HG02870 (cell line): ENCODE data around the gene EPHA10.
"Not testable (repeated sequence)": the region's sequence is repeated elsewhere in the genome, so short reads cannot be mapped to it uniquely, and the experiment has no call there.

Experiments used
- ATAC-seq: cut with Tn5 transposase; IDR thresholded peaks from one replicate; pipeline ENCODE4 v1.9.1; 2021; ENCODE audit warnings: mild to moderate bottlenecking, moderate library complexity; ENCODE audit not compliant: unreplicated experiment

The EPHA10 gene

DNA sequence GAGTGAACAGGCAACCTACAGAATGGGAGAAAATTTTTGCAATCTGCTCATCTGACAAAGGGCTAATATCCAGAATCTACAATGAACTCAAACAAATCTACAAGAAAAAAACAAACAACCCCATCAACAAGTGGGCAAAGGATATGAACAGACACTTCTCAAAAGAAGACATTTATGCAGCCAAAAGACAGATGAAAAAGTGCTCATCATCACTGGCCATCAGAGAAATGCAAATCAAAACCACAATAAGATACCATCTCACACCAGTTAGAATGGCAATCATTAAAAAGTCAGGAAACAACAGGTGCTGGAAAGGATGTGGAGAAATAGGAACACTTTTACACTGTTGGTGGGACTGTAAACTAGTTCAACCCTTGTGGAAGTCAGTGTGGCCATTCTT lies 6.5 kb upstream of the EPHA10 start:
- not testable (repeated sequence) for ATAC-seq

DNA sequence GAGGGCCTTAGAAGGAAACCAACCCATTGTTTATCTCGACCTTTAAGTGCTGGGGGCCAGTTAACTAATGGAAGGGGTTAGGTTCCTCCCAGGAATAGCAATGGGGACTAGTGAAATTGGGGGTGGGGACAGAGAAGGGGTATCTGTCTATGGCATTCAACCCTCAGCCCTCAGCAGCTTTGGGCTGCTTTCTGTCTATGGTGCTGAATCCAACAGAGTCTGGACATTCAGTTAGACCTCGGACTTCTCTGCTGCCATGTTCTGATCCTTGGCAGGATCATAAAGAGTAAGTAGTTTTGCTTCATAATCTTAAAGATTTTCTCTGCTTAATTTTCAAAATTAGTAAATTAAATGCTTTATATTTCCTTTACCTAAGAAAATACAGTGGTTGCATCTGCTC lies 2.6 kb upstream of the EPHA10 start:
- ATAC-seq = no peak

DNA sequence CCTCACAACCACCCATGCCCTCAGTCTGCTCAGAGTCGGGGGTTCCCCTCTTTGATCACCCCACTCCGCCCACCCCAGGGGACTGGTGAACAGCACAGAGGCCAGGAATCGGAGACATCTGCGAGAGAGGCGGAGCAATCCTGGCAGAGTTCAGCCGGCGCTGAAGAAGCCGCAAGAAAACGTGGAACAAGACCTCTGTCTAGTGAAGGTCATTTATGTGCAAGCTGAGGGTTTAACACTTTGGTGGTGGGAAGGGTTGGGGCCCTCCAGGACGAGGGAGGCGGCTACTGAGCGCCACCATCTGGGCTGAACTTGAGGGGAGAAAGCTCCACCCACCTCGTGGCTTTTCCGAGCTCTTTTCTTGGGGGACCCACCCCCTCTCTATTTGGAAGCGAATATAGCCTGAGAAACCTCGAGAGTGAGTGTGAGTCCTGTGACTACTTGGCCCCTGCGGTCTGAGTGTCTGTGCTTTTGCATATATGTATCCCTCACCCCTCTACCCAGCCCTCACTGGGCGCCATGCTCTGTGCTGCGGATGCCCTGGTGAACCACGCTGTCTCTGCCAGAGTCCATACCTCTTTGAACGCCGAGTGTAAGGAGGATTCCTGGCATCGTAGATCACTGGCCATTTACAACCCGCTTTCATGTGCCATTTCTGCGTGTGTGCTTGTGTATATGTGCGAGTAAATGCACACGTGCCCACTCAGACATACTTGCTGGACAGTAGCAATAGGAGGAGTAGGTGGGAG lies 1.2 kb upstream of the EPHA10 start:
- ATAC-seq = no peak

DNA sequence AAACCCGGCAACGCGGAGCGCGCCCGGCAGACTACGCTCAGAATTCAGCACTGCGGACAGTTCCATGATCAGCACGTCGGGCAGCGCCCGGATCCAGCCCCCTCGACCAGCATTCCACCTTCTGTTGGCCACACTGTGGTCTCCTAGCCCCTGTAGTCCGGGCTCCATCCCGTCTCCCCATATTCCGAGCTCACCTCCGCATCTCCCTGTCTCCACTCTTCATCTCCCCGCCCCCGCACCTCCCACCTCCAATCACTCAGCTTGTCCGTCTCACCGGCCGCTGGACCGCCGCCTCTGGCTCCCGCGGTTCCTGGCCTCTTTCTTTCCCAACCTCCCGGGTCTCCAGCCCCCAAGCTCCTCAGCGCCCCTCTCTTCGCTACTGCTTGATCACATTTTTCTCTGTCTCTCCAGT lies 500 bp downstream of the EPHA10 start:
- no peak for ATAC-seq

DNA sequence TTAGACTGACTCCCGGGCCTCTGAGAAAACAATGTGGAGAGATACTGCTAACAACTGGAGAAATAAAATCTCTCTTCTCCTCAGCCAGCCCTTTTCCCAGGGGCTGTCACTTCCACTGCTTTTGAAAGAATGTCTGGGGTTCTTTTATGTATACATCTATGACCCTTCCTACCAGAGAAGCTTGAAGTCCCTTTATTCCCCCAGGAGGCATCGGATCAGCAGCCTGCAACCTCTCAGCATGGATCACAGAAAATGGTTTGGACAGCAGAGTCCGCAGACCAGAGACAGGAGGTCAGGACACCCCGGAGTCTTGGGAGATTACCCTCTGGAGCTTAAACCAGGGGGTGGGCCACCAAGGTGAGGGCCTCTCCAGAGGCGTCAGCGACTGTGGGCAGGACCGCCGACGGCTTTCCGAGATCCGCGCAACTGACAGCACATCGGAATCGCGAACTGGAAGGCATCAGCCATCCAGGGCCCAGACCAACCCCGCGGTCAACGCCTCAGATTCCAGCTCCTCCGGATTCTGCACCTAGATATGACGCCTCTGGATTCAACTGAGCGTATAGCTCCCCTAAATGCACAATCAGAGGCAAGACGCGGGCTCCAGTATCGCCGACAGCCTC lies 1.0 kb downstream of the EPHA10 start:
- no peak for ATAC-seq

DNA sequence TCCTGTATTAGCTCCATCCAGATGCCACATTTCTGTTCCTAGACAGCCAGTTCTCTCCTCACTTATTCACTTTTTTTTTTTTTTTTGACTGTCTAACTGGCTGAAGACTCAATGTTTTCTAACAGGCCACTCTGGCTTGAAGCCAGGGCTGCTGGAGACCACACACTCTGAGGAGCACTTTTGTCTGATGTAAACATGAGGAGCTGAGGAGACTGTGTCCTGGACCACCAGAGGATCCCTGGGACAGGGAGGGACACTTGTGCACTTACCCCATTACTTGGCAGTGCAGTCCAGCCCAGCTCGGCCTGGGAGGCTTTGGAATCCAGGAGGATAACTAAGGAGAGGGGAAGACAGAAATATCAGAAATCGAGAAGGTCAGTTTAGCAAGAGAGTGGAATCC lies 2.4 kb downstream of the EPHA10 start:
- no peak for ATAC-seq

DNA sequence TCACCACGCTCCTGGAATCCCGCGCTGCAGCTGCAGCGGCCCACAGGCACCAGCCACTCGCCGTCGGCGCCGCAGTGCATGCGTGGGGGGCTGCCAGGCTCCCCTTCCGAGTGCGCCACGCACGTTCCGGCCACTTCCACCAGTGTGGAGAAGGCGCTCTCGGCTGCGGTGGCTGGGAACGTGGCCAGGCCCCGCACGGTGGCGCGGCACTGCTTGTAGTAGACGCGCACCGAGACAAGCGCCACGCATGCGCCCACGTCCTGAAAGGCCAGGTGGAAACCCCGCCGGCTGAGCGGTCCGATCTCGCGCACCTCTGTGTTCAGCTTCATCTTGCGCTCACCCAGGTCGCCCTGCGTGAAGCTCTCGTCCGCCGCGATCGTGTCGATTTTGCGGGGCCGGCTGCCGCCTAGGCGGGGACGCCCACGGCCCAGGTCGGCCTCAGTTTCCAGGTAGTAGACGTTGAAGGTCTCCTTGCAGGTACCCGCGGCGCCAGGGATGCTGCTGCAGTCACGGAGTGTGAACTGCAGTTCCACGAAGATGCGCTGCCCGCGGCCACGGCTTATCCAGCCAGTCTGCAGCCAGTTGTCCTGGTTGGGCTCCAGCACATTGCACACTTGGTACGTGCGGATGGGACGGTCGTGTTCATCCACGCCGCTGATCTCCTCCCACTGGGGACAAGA lies 3.4 kb downstream of the EPHA10 start:
- no peak for ATAC-seq

DNA sequence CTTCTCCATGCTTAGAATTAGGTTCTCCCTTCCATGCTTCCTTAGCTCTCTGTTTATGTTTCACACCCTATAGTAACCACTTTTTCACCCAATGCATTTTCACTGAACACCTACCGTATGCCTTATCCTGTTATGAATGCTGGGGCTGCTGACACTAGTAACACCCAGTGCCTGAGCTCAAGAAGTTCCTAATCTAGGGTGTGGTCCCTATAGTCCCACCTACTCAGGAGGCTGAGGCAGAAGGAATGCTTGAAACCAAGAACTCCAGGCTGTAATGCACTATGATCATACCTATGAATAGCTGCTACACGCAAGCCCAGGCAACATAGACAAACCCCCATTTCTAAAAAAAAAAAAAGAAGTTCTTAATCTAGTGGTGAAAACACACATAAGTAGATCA lies 5.5 kb downstream of the EPHA10 start:
- ATAC-seq = no peak

DNA sequence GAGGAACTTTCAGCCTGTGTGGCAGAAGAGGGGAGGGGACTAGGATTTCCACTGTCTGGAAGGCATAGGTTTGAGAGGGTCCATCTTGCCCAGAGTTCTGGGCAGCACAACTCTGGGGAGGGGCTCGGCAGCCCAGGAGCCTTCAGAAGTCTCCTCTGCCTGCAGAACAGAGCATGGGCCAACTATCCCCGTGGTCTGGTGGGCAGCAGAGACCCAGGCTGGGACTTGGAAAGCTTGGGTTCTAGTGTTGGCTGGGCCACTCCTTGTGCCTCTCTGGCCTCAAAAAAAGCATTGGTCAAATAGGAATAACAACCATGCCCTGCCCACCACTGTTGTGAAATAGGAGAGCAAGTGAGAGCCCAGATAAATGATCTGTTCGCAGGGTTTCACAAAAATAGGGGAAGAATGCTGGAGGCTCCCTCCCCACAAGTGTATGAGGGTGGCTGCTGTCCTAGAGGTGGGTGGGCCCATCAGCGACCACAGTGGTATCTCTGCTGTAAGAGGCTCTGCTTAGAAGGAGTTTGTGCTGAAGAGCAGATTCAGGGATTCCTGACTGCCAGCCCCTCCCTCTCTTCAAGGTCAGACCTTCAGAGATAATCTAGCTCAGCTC lies 8.9 kb downstream of the EPHA10 start:
- no peak for ATAC-seq

DNA sequence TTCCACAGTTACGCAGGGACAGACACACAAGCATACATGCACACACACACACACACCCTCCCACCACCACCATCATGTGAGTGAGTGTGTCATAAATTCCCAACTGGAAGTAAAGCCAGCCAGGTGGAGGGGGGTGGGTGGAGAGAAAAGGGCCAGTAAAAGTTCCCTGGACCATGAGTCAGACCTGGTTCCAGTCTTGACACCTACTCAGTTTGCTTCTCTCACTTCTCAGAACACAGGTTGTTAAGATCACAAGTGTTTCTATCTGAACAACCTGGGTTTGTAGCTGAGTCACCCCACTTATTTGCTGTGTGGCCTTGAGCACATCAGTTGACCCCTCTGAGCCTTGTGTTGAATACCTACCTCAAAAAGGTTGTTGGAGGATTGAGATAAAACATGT lies 9.6 kb downstream of the EPHA10 start:
- ATAC-seq = no peak

DNA sequence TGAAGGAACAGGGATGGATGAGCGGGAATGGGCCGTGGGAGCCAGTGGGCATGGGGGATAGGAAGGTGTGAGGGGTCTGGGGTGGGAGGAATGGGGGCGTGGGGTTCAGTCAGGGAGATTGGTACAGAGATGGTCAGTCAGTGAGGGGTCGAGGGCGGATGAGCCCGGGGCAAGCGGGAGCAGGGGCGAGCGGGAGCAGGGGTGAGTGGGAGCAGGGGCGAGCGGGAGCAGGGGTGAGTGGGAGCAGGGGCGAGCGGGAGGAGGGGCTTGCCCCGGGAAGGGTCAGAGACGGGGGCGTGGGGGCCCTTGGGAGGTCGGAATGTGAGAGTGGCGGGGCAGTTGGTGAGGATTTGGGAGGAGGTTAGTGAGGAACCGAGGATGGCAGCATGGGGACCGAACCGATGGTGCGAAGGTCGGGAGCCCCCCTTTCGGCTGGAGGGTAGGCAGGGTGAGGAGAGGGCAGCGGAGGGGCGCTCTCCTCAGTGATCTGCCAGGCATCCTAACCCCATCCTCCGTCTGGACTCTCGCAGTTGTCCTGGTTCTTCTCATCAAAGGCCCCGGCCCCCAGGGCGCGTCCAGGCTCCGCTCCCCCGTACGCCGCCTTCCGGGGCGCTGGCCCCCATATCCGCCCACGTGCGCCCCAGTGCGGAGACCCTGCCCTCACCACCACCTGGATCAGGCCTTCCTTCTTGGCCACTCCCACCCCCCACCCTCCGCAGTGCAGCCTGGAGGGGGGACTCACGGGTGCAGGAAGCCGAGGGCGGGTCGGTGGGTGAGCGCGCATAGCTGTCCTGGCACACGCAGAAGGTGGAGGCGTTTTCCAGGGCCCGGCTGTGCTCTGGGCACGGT lies 11.2 kb downstream of the EPHA10 start:
- no peak for ATAC-seq

DNA sequence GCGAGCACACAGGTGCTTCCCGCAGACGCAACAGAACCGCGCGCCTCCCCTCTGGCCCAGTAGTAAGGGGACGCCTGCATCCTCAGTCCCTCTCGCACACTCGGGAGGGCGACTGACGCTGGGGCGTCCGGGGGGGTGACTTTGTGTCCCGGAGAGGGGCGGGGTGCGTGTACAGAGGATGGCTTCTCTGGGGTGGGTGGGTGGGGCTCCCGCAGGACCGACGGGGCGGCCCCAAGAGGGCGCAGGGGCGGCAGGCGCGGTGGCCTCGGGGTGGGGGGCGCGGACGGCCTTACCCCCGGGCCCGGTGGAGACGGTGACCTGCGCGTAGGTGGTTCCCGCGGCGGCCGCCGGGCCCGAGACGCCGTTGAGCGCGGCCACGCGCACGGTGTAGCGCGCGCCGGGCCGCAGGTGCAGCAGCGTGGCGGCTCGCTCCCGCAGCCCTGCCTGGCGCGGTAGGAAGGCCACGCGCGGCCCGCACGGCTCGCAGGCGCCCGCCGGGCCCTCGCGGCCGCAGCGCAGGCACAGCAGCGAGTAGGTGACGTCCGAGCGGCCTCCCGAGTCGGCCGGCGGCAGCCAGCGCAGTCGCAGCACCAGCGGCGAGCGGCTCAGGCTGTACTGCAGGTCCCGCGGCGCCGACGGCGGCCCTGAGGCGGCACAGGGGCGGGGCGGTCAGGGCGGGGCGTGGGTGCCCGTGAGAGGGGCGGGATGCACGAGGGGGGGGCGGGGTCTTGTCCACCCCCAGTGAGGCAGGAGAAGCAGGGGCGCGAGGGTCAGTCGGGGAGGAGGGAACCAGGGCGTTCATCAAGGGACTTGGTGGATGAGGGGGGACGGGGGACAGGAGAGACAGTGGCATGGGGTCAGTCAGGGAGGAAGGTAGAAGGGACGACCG lies 12.1 kb downstream of the EPHA10 start:
- no peak for ATAC-seq

DNA sequence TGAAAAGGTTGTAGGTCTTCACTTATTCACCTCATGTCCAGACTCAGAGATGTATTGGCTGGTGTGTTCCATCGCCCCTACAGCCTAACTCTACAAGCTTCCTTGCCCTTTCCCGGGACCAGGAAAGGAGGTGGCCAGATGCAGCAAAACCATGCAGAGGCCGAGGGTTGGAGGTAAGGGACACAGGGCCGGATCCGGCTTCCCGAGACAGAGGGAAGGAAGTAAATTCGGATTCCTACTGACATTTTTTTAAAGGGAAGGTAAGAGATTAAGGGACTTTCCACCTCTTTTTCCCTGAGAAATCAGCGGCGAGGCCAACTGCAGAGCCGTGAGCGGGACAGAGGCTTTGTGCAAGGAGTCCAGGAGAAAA lies 12.7 kb downstream of the EPHA10 start:
- ATAC-seq = no peak

DNA sequence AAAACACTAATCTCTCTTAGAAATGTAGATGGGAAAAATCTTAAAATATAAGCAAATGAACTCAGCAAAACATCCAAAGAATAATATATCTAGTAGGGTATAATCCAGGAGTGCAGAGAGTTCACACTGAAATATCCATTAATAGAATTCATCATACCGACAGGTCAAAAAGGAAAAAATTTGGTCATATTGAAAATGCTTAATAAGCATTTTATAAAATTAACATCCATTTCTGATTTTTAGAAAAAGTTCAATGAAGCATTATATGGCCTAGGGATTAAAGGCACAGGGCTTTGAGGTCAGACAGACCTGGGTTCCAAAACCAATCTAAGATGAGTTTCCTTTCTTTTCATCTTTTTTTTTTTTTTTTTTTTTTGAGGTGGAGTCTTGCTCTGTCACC lies 16.4 kb downstream of the EPHA10 start:
- ATAC-seq = no peak

DNA sequence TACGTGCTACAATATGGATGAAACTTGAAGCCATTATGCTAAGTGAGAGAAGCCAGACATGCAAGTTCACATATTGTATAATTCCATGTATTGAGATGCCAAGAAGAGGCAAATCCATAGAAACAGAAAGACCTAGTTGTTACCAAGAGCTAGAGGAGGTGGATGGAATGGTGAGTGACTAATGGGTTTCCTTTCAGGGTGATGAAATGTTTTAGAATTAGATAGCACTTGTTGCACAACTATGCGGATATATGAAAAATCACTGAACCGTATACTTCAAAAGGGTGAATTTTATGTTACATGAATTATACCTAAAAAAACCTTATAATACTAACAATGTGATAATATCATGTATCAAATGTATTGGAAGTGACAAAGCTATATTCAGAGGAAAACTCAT lies 18.1 kb downstream of the EPHA10 start:
- ATAC-seq = no peak

DNA sequence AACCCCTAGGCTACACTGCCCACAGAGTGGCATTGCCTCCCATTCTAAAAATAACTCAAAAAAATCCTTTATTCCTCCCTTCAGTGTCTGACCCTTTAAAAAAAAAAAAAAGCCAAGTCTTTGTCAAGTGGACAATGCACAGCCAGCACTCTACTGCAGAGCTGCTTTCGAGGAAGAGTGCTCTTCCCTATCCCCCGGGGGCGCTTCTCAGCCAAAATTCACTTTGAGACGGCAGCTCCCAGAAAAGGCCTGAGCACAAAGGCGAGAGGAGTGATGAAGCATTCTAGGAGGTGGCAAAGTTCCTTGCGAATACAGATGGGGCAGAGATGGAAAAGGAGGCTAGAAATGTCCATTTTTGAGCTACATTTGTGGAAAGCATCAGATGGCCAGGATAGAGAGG lies 23.3 kb downstream of the EPHA10 start:
- no peak for ATAC-seq

DNA sequence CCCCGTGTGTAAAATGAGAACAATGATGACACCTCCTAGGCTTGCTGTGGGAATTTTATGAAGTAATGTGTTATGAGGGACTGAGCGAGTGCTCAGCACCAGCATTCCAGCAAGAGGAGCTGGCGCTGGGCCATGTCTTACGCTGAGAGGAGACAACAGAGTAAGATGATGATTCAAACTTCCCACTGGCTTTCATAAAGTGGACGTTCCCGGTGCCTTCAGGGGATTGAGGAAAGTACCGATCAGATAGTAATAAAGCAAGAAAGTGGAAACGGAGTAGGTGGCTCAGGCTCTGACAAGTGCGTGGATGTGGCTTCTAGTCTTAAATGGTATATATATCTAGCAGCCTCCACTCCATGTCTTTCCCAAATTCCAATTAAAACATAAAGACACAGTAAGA lies 23.8 kb downstream of the EPHA10 start:
- no peak for ATAC-seq

DNA sequence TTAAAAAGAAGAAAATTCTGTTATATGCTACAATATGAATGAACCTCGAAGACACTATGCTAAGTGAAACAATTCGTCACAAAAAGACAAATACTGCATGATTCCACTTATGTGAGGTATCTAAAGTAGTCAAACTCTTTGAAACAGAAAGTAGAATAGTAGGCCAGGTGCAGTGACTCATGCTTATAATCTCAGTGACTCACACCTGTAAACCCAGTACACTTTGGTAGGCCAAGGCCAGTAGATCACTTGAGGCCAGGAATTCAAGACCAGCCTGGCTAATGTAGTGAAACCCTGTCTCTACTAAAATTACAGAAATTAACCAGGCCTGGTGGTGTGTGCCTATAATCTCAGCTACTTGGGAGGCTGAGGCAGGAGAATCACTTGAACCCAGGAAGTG lies 25.7 kb downstream of the EPHA10 start:
- no peak for ATAC-seq

DNA sequence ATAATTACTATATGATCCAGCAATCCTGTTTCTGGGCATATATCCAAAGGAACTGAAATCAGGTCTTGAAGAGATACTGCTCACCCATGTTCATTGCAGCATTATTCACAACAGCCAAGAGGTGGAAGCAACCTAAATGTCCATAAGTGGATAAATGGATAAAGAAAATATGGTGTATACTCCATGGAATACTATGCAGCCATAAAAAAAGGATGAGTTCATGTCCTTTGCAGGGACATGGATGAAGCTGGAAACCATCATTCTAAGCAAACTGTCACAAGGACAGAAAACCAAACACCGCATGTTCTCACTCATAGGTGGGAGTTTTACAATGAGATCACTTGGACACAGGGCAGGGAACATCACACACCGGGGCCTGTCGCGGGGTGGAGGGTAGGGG lies 26.3 kb downstream of the EPHA10 start:
- not testable (repeated sequence) for ATAC-seq

DNA sequence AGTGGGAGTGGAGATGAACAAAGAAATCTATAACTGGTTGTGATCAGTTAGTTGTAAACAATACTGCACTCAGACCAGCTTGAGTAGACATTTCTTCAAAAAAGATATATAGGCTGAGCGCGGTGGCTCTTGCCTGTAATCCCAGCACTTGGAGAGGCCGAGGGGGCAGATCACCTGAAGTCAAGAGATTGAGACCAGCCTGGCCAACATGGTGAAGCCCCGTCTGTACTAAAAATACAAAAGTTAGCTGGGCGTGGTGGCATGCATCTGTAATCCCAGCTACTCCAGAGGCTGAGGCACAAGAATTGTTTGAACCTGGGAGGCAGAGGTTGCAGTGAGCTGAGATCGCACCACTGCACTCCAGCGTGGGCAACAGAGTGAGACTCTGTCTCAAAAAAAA lies 26.9 kb downstream of the EPHA10 start:
- ATAC-seq = not testable (repeated sequence)
